Caco-2 (cell line): ENCODE measurements around the gene ADARB2. TPM values are rescaled to one million over a fixed set of nuclear protein-coding genes. Genes with fewer than 3 reads are reported as not detected.

ENCODE experiments used
- BruUV-seq: library from RNA; stranded (reverse); fragments of 400-500 nt; replicated peaks from 2 replicates; lab custom pipeline; 2021; lab: Mats Ljungman, UMichigan
- CTCF ChIA-PET: fragments of 300-600 bp; sonication (Branson Sonifier 250); formaldehyde crosslinking; loops from one replicate; lab custom pipeline; 2022; ENCODE audit warnings: antibody characterized with exemption; lab: Charles Lee
- POLR2A ChIA-PET: fragments of 300-600 bp; sonication (Branson Sonifier 250); formaldehyde crosslinking; loops from one replicate; lab custom pipeline; 2022; ENCODE audit warnings: antibody characterized with exemption; lab: Charles Lee
- DNase-seq, 2 experiments: peaks; one replicate each; pipeline versions ENCODE4 v3.0.0 to v3.0.0-alpha.2; 2020 to 2022
- H3K27me3 ChIP-seq: replicated peaks from 2 replicates; pipeline ENCODE4 v1.6.0; 2011; ENCODE audit warnings: low read length; ENCODE audit not compliant: control insufficient read depth, insufficient read depth
- H3K36me3 ChIP-seq: 2 replicates; pipeline ENCODE4 v1.5.1; 2011; ENCODE audit warnings: low read length; ENCODE audit not compliant: control insufficient read depth, insufficient read depth
- H3K4me1 ChIP-seq: fragments of 250-450 bp; sonication (Bioruptor Pico); 2 replicates; pipeline ENCODE4 v1.5.1; 2020; ENCODE audit warnings: mild to moderate bottlenecking
- H3K4me3 ChIP-seq: 2 replicates; pipeline ENCODE4 v1.5.1; 2011; ENCODE audit warnings: low read depth, mild to moderate bottlenecking, control low read depth, low read length
- H3K9me3 ChIP-seq: fragments of 250-450 bp; sonication (Bioruptor Pico); 2 replicates; pipeline ENCODE4 v1.5.1; 2020; ENCODE audit warnings: mild to moderate bottlenecking, moderate library complexity
- H3K27ac Mint-ChIP-seq: one replicate; pipeline ENCODE4 v1.8.0; 2022; ENCODE audit warnings: mixed read lengths; ENCODE audit not compliant: unreplicated experiment
- H3K27me3 Mint-ChIP-seq: one replicate; pipeline ENCODE4 v1.8.0; 2022; ENCODE audit warnings: mixed read lengths; ENCODE audit not compliant: insufficient read depth, unreplicated experiment
- H3K36me3 Mint-ChIP-seq: one replicate; pipeline ENCODE4 v1.8.0; 2022; ENCODE audit warnings: mild to moderate bottlenecking, mixed read lengths; ENCODE audit not compliant: insufficient read depth, unreplicated experiment
- H3K4me1 Mint-ChIP-seq: one replicate; pipeline ENCODE4 v1.8.0; 2022; ENCODE audit warnings: low read depth, mixed read lengths; ENCODE audit not compliant: unreplicated experiment
- H3K4me3 Mint-ChIP-seq: one replicate; pipeline ENCODE4 v1.8.0; 2022; ENCODE audit warnings: mild to moderate bottlenecking, moderate library complexity, mixed read lengths; ENCODE audit not compliant: unreplicated experiment
- H3K9me3 Mint-ChIP-seq: one replicate; pipeline ENCODE4 v1.8.0; 2022; ENCODE audit warnings: mixed read lengths; ENCODE audit not compliant: unreplicated experiment
- CTCF ChIP-seq, 2 experiments: fragments of 200-600 bp in 1 of 2; IDR thresholded peaks; 1 replicate in 1 of 2; 2 replicates in 1 of 2; pipeline versions ENCODE4 v1.5.1 to v1.8.0; 2011 to 2022; ENCODE audit warnings: antibody characterized with exemption in 1 of 2, control low read depth in 1 of 2, inconsistent platforms in 1 of 2, low read depth in 1 of 2, low read length in 1 of 2, mild to moderate bottlenecking in 1 of 2, moderate library complexity in 1 of 2; ENCODE audit not compliant: insufficient read depth in 1 of 2, severe bottlenecking in 1 of 2, unreplicated experiment in 1 of 2
- intact Hi-C: fragments of 100-400 bp; cut with micrococcal nuclease; formaldehyde crosslinking; loops from one replicate; pipeline ENCODE4 v1.10.0; 2022; ENCODE audit not compliant: unreplicated experiment
- total RNA-seq: library from RNA; stranded (reverse); gene quantifications from 2 replicates; pipeline ENCODE4 v1.2.3, GENCODE V29; 2022

Gene ADARB2
- total RNA-seq, 1 experiment from 2014 or later: 0.27 TPM

- Mint-ChIP-seq H3K27ac (no peak overlapping the region), H3K9me3 (no peaks in the 10 kb centered on the region), H3K4me3 (no peak overlapping the region), H3K27me3 (peaks cover 45% of the 10 kb centered on the region), H3K36me3 (no peaks in the 10 kb centered on the region), H3K4me1 (no peaks in the 10 kb centered on the region)
- BruUV-seq: no TSS peak
- TF ChIP-seq CTCF (IDR thresholded peaks at IDR 0.05; ENCODE audit: insufficient read depth in 1 of 2, low read depth in 1 of 2, low read length in 1 of 2, severe bottlenecking in 1 of 2, unreplicated experiment in 1 of 2): no peak
- no peaks in the 10 kb centered on the region for H3K9me3 ChIP-seq
- no peak overlapping the region for H3K4me3 ChIP-seq
- intact Hi-C loops: no loop called here
- peaks cover 5% of the 10 kb centered on the region for H3K27me3 ChIP-seq
- H3K4me1 ChIP-seq: no peaks in the 10 kb centered on the region
- no peaks in the 10 kb centered on the region for H3K36me3 ChIP-seq
- ChIA-PET POLR2A (no interaction called here), CTCF (no interaction called here)
- no peak for DNase-seq
Observed at GRCh38 chr10:1255118-1255517, 482.2 kb downstream of the ADARB2 start.

- no peaks in the 10 kb centered on the region for H3K36me3 Mint-ChIP-seq
- no peaks in the 10 kb centered on the region for H3K9me3 ChIP-seq
- peaks cover 46% of the 10 kb centered on the region for H3K27me3 Mint-ChIP-seq
- intact Hi-C loops: no loop called here
- ChIA-PET POLR2A (no interaction called here), CTCF (no interaction called here)
- H3K4me1 Mint-ChIP-seq: no peaks in the 10 kb centered on the region
- DNase-seq: no peak
- no peaks in the 10 kb centered on the region for H3K9me3 Mint-ChIP-seq
- H3K27ac Mint-ChIP-seq: no peak overlapping the region
- no peak overlapping the region for H3K4me3 Mint-ChIP-seq
- no peak overlapping the region for H3K4me3 ChIP-seq
- BruUV-seq: no TSS peak
- H3K27me3 ChIP-seq: peaks cover 7% of the 10 kb centered on the region
- no peaks in the 10 kb centered on the region for H3K4me1 ChIP-seq
- no peak for TF ChIP-seq CTCF (IDR thresholded peaks at IDR 0.05; ENCODE audit: insufficient read depth in 1 of 2, low read depth in 1 of 2, low read length in 1 of 2, severe bottlenecking in 1 of 2, unreplicated experiment in 1 of 2)
- no peaks in the 10 kb centered on the region for H3K36me3 ChIP-seq
Observed at GRCh38 chr10:1253523-1254353, 483.6 kb downstream of the ADARB2 start.

DNA sequence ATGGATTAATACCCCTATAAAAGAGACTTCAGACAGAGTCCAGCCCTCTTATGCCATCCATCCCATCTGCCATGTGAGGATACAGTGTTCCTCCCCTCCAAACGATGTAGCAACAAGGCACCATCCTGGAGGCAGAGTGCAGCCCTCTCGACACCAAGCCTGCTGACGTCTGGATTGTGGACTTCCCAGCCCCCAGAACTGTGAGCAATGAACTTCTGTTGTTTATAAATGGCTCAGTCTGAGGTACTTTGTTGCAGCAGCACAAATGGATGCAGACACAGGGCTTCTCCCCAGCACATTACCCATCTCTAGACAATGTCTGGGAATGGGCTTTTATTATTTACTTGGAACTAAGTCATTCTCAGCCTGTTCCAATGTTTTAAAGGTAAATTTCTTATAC, 485.6 kb downstream of the ADARB2 start:
- no peaks in the 10 kb centered on the region for H3K4me1 ChIP-seq
- Mint-ChIP-seq H3K4me3 (no peak overlapping the region), H3K4me1 (no peaks in the 10 kb centered on the region), H3K27ac (no peak overlapping the region), H3K9me3 (no peaks in the 10 kb centered on the region), H3K36me3 (no peaks in the 10 kb centered on the region), H3K27me3 (peaks cover 40% of the 10 kb centered on the region)
- no peak for DNase-seq
- no peaks in the 10 kb centered on the region for H3K36me3 ChIP-seq
- peaks cover 7% of the 10 kb centered on the region for H3K27me3 ChIP-seq
- intact Hi-C loops: no loop called here
- no TSS peak for BruUV-seq
- ChIA-PET POLR2A (no interaction called here), CTCF (no interaction called here)
- H3K9me3 ChIP-seq: 0 out of 2 replicates have a peak, but pooled peaks cover 3% of the 10 kb centered on the region
- no peak for TF ChIP-seq CTCF (IDR thresholded peaks at IDR 0.05; ENCODE audit: insufficient read depth in 1 of 2, low read depth in 1 of 2, low read length in 1 of 2, severe bottlenecking in 1 of 2, unreplicated experiment in 1 of 2)
- H3K4me3 ChIP-seq: no peak overlapping the region
